Smooth muscle cell (in vitro differentiated cells): Measurements from ENCODE around the gene KDM4B. TPM values are rescaled to one million over a fixed set of nuclear protein-coding genes. Genes with fewer than 3 reads are reported as not detected.

Experiments
- DNase-seq: peaks from one replicate; lab custom pipeline; 2025; ENCODE audit not compliant: unreplicated experiment; lab: John Stamatoyannopoulos, UW
- H2AFZ ChIP-seq: fragments of 200-600 bp; sonication (generic); 2 replicates; pipeline ENCODE4 v1.6.0; 2016; ENCODE audit warnings: antibody characterized with exemption, low read depth, mild to moderate bottlenecking
- H3F3A ChIP-seq: fragments of 200-600 bp; sonication (generic); 2 replicates; pipeline ENCODE4 v1.6.0; 2017; ENCODE audit warnings: antibody characterized with exemption, low read depth
- H3K27ac ChIP-seq: fragments of 200-600 bp; sonication (generic); 2 replicates; pipeline ENCODE4 v1.5.1; 2016; ENCODE audit warnings: low read depth, mild to moderate bottlenecking
- H3K27me3 ChIP-seq: fragments of 200-600 bp; sonication (generic); 2 replicates; pipeline ENCODE4 v1.6.1; 2016; ENCODE audit warnings: low read depth, mild to moderate bottlenecking
- H3K36me3 ChIP-seq: fragments of 200-600 bp; sonication (generic); 2 replicates; pipeline ENCODE4 v1.5.1; 2016; ENCODE audit warnings: low read depth
- H3K4me1 ChIP-seq: fragments of 200-600 bp; sonication (generic); 2 replicates; pipeline ENCODE4 v1.5.1; 2016; ENCODE audit warnings: low read depth
- H3K4me2 ChIP-seq: fragments of 200-600 bp; sonication (generic); 2 replicates; pipeline ENCODE4 v1.6.0; 2016; ENCODE audit warnings: mild to moderate bottlenecking
- H3K4me3 ChIP-seq: fragments of 200-600 bp; sonication (generic); 2 replicates; pipeline ENCODE4 v1.5.1; 2016; ENCODE audit warnings: mild to moderate bottlenecking
- H3K79me2 ChIP-seq: fragments of 200-600 bp; sonication (generic); 2 replicates; pipeline ENCODE4 v1.6.0; 2016; ENCODE audit warnings: low read depth, mild to moderate bottlenecking
- H3K9ac ChIP-seq: fragments of 200-600 bp; sonication (generic); 2 replicates; pipeline ENCODE4 v1.6.0; 2016; ENCODE audit warnings: low read depth
- H3K9me3 ChIP-seq: fragments of 200-600 bp; sonication (generic); replicated peaks from 2 replicates; pipeline ENCODE4 v1.5.1; 2016; ENCODE audit warnings: low read depth
- H4K20me1 ChIP-seq: fragments of 200-600 bp; sonication (generic); 2 replicates; pipeline ENCODE4 v1.6.0; 2016; ENCODE audit warnings: low read depth
- WGBS: methylation state at CpG from one replicate; pipeline ENCODE4 v1.1.7; 2016; ENCODE audit warnings: low lambda C conversion rate; 5-methylcytosine and 5-hydroxymethylcytosine counted together
- polyA plus RNA-seq: library from polyadenylated mRNA; unstranded; fragments of >200 nt; fragmentation: Nextera tagmentation; extraction: Ambion mirVana; gene quantifications from 2 replicates; pipeline ENCODE4 v1.2.1, GENCODE V29; 2016
- total RNA-seq: library from RNA; depleted of rRNA; stranded (reverse); fragments of >200 nt; gene quantifications from 2 replicates; pipeline ENCODE4 v1.2.3, GENCODE V29; 2014
- TF ChIP-seq, protein P1 (sequence below): fragments of 200-600 bp; sonication (generic); IDR thresholded peaks from 2 replicates; pipeline ENCODE4 v1.5.1; 2017; ENCODE audit warnings: borderline replicate concordance, mild to moderate bottlenecking, antibody characterized with exemption; ENCODE audit not compliant: insufficient read depth, poor library complexity, severe bottlenecking

Gene KDM4B
- total and polyA plus RNA-seq, 2 experiments from 2014 or later = 27.9 to 32.3 TPM

DNA sequence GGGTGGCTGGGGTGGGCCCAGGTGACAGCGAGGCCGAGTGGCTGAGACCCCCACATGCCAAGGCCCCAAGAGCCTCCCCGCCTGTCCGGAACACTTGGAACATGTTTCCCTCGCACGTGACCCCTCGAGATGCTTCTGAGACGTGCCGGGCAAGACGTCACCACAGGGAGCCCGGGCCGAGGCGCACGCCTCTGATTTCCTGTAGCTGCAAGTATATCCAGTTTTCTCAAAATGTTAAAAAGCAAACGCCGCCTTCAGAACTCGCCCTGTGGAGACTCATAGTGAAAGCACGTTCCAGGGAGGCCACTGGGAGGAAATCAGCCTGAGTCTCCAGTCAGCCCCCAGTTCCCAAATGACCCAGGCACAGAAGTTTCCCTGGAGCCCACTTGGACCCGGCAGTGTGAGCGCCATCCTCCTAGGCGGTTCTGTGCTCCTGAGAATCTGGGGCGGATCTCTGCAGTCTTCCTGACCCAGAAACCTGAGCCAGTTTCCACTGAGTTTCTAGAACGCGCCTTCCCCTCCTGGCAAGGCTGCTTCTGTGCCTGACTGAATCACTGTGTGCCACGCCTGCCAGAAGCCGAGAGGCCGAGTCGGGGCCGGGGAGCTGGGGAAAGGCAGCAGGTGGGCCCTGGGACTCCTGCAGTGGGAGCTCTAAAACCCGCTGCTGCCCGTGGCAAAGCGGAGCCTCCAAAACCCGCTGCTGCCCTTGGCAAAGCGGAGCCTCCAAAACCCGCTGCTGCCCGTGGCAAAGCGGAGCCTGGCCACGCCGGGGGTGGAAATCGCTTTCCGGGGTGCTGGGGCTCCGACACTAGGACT, 179.3 kb downstream of the KDM4B start:
- no peak overlapping the region for H3K4me3 ChIP-seq
- no peaks in the 10 kb centered on the region for H3K79me2 ChIP-seq
- no peak overlapping the region for H3K9ac ChIP-seq
- no peak overlapping the region for H3K4me2 ChIP-seq
- no peak for DNase-seq
- no peaks in the 10 kb centered on the region for H3K4me1 ChIP-seq
- WGBS = 97% methylated on average over 42 of the region's 42 CpGs
- no peaks in the 10 kb centered on the region for H3F3A ChIP-seq
- no peak overlapping the region for H2AFZ ChIP-seq
- no peaks in the 10 kb centered on the region for H3K36me3 ChIP-seq
- no peaks in the 10 kb centered on the region for H3K27me3 ChIP-seq
- H3K9me3 ChIP-seq = no peaks in the 10 kb centered on the region
- H3K27ac ChIP-seq = no peak overlapping the region
- peaks cover 12% of the 10 kb centered on the region for H4K20me1 ChIP-seq
- TF ChIP-seq, protein P1, sequence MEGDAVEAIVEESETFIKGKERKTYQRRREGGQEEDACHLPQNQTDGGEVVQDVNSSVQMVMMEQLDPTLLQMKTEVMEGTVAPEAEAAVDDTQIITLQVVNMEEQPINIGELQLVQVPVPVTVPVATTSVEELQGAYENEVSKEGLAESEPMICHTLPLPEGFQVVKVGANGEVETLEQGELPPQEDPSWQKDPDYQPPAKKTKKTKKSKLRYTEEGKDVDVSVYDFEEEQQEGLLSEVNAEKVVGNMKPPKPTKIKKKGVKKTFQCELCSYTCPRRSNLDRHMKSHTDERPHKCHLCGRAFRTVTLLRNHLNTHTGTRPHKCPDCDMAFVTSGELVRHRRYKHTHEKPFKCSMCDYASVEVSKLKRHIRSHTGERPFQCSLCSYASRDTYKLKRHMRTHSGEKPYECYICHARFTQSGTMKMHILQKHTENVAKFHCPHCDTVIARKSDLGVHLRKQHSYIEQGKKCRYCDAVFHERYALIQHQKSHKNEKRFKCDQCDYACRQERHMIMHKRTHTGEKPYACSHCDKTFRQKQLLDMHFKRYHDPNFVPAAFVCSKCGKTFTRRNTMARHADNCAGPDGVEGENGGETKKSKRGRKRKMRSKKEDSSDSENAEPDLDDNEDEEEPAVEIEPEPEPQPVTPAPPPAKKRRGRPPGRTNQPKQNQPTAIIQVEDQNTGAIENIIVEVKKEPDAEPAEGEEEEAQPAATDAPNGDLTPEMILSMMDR = no peak

DNA sequence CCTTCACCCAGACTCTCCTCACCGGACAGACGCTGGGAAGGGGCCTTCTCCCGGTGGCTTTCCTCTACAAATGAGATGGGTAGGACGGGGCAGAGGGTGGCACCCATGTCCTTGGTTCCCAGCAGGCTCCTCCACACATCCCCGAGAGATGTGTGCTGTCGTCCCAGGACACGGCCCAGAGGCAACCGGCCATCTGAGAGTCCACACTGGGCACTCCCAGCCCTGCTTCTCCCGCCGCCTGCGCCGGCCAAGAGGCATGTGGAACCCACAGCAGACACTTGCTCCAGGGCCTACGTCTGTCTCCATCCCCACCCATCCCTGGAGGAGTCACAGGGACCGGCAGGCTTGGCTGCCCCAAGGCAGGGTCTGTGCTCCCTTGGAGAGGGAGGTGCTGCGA, 179.9 kb downstream of the KDM4B start:
- no peak overlapping the region for H3K4me3 ChIP-seq
- no peaks in the 10 kb centered on the region for H3K36me3 ChIP-seq
- WGBS = 95% methylated on average over 15 of the region's 15 CpGs
- H2AFZ ChIP-seq = no peak overlapping the region
- no peaks in the 10 kb centered on the region for H3K4me1 ChIP-seq
- H3K9ac ChIP-seq = no peak overlapping the region
- no peaks in the 10 kb centered on the region for H3K27me3 ChIP-seq
- H3K79me2 ChIP-seq = no peaks in the 10 kb centered on the region
- no peaks in the 10 kb centered on the region for H3F3A ChIP-seq
- H3K4me2 ChIP-seq = no peak overlapping the region
- peaks cover 13% of the 10 kb centered on the region for H4K20me1 ChIP-seq
- TF ChIP-seq, protein P1 = no peak
- no peak overlapping the region for H3K27ac ChIP-seq
- H3K9me3 ChIP-seq = no peaks in the 10 kb centered on the region
- no peak for DNase-seq

DNA sequence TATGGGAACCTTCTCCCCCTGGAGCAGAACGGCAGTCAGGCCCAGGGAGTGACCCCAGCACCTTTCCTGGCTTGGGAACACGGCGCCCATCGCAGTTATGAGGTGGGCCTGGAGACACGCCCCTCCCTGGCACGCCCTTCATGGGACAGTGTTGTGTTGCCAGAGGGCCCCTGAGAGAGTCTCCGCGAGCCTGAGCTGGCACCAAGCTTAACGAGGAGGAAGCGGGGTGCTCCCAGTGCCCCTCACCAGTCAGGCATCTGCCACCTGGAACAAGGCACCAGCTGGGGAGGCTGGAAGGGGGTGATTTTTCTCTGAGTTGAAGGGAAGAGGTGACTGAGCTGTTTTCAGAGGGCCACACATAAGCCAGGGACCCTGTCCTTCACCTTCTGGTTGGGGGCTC, 180.6 kb downstream of the KDM4B start:
- no peaks in the 10 kb centered on the region for H3K9me3 ChIP-seq
- H3K4me2 ChIP-seq = no peak overlapping the region
- H3K9ac ChIP-seq = no peak overlapping the region
- no peak overlapping the region for H2AFZ ChIP-seq
- peaks cover 16% of the 10 kb centered on the region for H4K20me1 ChIP-seq
- no peaks in the 10 kb centered on the region for H3K4me1 ChIP-seq
- DNase-seq = no peak
- 94% methylated on average over 10 of the region's 10 CpGs for whole genome bisulfite sequencing
- H3K36me3 ChIP-seq = no peaks in the 10 kb centered on the region
- no peak overlapping the region for H3K4me3 ChIP-seq
- no peaks in the 10 kb centered on the region for H3F3A ChIP-seq
- H3K27me3 ChIP-seq = no peaks in the 10 kb centered on the region
- H3K79me2 ChIP-seq = no peaks in the 10 kb centered on the region
- TF ChIP-seq, protein P1 = no peak
- H3K27ac ChIP-seq = no peak overlapping the region
